H1 (cell line): Measurements from ENCODE around the gene MVK. TPM values are rescaled to one million over a fixed set of nuclear protein-coding genes. Genes with fewer than 3 reads are reported as not detected.

Source experiments
- CTCF ChIA-PET: fragments of 300-600 bp; sonication (Branson Sonifier 250); formaldehyde crosslinking; loops from one replicate; lab custom pipeline; 2021; ENCODE audit not compliant: partially characterized antibody; lab: Charles Lee
- POLR2A ChIA-PET: fragments of 300-600 bp; sonication (Branson Sonifier 250); formaldehyde crosslinking; loops from one replicate; lab custom pipeline; 2021; ENCODE audit warnings: inconsistent platforms; ENCODE audit not compliant: partially characterized antibody; lab: Charles Lee
- DNase-seq, 2 experiments: peaks; one replicate each; pipeline versions ENCODE4 v3.0.0 to v3.0.0-alpha.2; 2010 to 2022; ENCODE audit warnings: low spot score in 2 of 2, low read depth in 1 of 2, mixed read lengths in 1 of 2
- FAIRE-seq: peaks from 2 replicates; lab custom pipeline; 2011; peaks lifted over from hg19 to GRCh38; lab: Jason Lieb, UNC
- H2AFZ ChIP-seq: 2 replicates; pipeline ENCODE4 v1.8.1; 2012; ENCODE audit warnings: low read length, inconsistent platforms
- H2AK5ac ChIP-seq: 2 replicates; pipeline ENCODE4 v1.6.1; 2013; ENCODE audit warnings: low read depth, low read length
- H2BK120ac ChIP-seq: replicated peaks from 2 replicates; pipeline ENCODE3; 2013; ENCODE audit warnings: low read depth, low read length, inconsistent platforms
- H2BK12ac ChIP-seq: 2 replicates; pipeline ENCODE4 v1.6.1; 2013; ENCODE audit warnings: low read depth, low read length
- H2BK15ac ChIP-seq: 2 replicates; pipeline ENCODE4 v1.6.1; 2013; ENCODE audit warnings: low read length
- H2BK20ac ChIP-seq: 2 replicates; pipeline ENCODE4 v1.6.1; 2013; ENCODE audit warnings: low read length
- H2BK5ac ChIP-seq: 2 replicates; pipeline ENCODE4 v1.6.1; 2013; ENCODE audit warnings: low read depth, low read length
- H3K14ac ChIP-seq: 2 replicates; pipeline ENCODE4 v1.6.1; 2013; ENCODE audit warnings: inconsistent platforms; ENCODE audit not compliant: insufficient read length
- H3K18ac ChIP-seq: 2 replicates; pipeline ENCODE4 v1.6.1; 2013; ENCODE audit warnings: low read length; ENCODE audit errors: extremely low read depth
- H3K23ac ChIP-seq: 2 replicates; pipeline ENCODE4 v1.6.1; 2013; ENCODE audit warnings: inconsistent platforms; ENCODE audit not compliant: insufficient read length
- H3K23me2 ChIP-seq: 2 replicates; pipeline ENCODE4 v1.6.1; 2013; ENCODE audit warnings: low read depth, low read length
- H3K27ac ChIP-seq: 2 replicates; pipeline ENCODE4 v1.6.1; 2011; ENCODE audit warnings: low read depth, low read length, inconsistent platforms
- H3K27me3 ChIP-seq, 4 experiments: replicated peaks in 1 of 4; 1 replicate in 1 of 4; 2 replicates in 3 of 4; pipeline versions ENCODE4 v1.6.1 to v1.8.1; 2011 to 2013; ENCODE audit warnings: low read length in 3 of 4, mild to moderate bottlenecking in 3 of 4, inconsistent platforms in 2 of 4, mixed read lengths in 2 of 4, moderate library complexity in 1 of 4; ENCODE audit not compliant: control insufficient read depth in 3 of 4, insufficient read depth in 3 of 4; ENCODE audit errors: extremely low read depth in 1 of 4
- H3K36me3 ChIP-seq, 4 experiments: 2 replicates each; pipeline versions ENCODE4 v1.6.1 to v1.8.1; 2011 to 2013; ENCODE audit warnings: mild to moderate bottlenecking in 4 of 4, low read length in 3 of 4, moderate library complexity in 2 of 4, control low read depth in 1 of 4, inconsistent platforms in 1 of 4; ENCODE audit not compliant: insufficient read depth in 4 of 4, control insufficient read depth in 2 of 4
- H3K4ac ChIP-seq: replicated peaks from 2 replicates; pipeline ENCODE3; 2013; ENCODE audit warnings: low read length, low read depth, mixed read lengths, inconsistent platforms; ENCODE audit not compliant: insufficient read length
- H3K4me1 ChIP-seq, 4 experiments: replicated peaks in 1 of 4; 1 replicate in 1 of 4; 2 replicates in 3 of 4; pipeline versions ENCODE4 v1.6.1 to v1.8.1; 2011 to 2013; ENCODE audit warnings: low read length in 3 of 4, inconsistent platforms in 2 of 4, mixed read lengths in 1 of 4; ENCODE audit not compliant: insufficient read depth in 4 of 4, control insufficient read depth in 3 of 4
- H3K4me2 ChIP-seq, 2 experiments: 2 replicates each; pipeline versions ENCODE4 v1.6.1 to v1.8.1; 2011 to 2013; ENCODE audit warnings: low read depth in 2 of 2, low read length in 2 of 2, control low read depth in 1 of 2, inconsistent platforms in 1 of 2, mild to moderate bottlenecking in 1 of 2; ENCODE audit not compliant: insufficient read depth in 1 of 2
- H3K4me3 ChIP-seq, 4 experiments: fragments of 200-600, 300-600 bp in 1 of 4; sonication (generic), shearing (Covaris generic), sonication (Bioruptor Twin) in 1 of 4; 2 replicates each; pipeline versions ENCODE4 v1.5.1 to v1.8.1; 2011 to 2016; ENCODE audit warnings: low read length in 4 of 4, low read depth in 3 of 4, control low read depth in 2 of 4, inconsistent platforms in 2 of 4, mild to moderate bottlenecking in 2 of 4, mixed read lengths in 1 of 4, moderate library complexity in 1 of 4; ENCODE audit not compliant: insufficient read depth in 2 of 4; ENCODE audit errors: extremely low read depth in 1 of 4
- H3K56ac ChIP-seq: replicated peaks from 2 replicates; pipeline ENCODE3; 2013; ENCODE audit warnings: low read depth, mild to moderate bottlenecking, mixed read lengths, low read length, inconsistent platforms; ENCODE audit not compliant: insufficient read length
- H3K79me1 ChIP-seq: 2 replicates; pipeline ENCODE4 v1.6.1; 2013; ENCODE audit warnings: low read depth, low read length, control low read depth
- H3K79me2 ChIP-seq, 2 experiments: 2 replicates each; pipeline versions ENCODE4 v1.6.1 to v1.8.1; 2012 to 2013; ENCODE audit warnings: low read length in 2 of 2, mild to moderate bottlenecking in 2 of 2, inconsistent platforms in 1 of 2; ENCODE audit not compliant: insufficient read depth in 2 of 2, control insufficient read depth in 1 of 2
- H3K9ac ChIP-seq, 4 experiments: replicated peaks in 1 of 4; 1 replicate in 1 of 4; 2 replicates in 3 of 4; pipeline versions ENCODE4 v1.6.1 to v1.8.1; 2011 to 2013; ENCODE audit warnings: low read depth in 3 of 4, low read length in 3 of 4, control low read depth in 2 of 4, mild to moderate bottlenecking in 2 of 4, moderate library complexity in 2 of 4, inconsistent platforms in 1 of 4; ENCODE audit errors: extremely low read depth in 1 of 4
- H3K9me3 ChIP-seq, 2 experiments: 2 replicates each; pipeline versions ENCODE4 v1.6.1 to v1.8.1; 2012 to 2013; ENCODE audit warnings: mild to moderate bottlenecking in 2 of 2, moderate library complexity in 2 of 2, control low read depth in 1 of 2, inconsistent platforms in 1 of 2, low read depth in 1 of 2, low read length in 1 of 2, mixed read lengths in 1 of 2; ENCODE audit not compliant: insufficient read depth in 2 of 2
- H4K20me1 ChIP-seq, 2 experiments: replicated peaks in 1 of 2; 2 replicates each; pipeline versions ENCODE3 to v1.8.1; 2011 to 2013; ENCODE audit warnings: inconsistent platforms in 2 of 2, low read length in 2 of 2, mild to moderate bottlenecking in 1 of 2; ENCODE audit not compliant: insufficient read depth in 2 of 2, control insufficient read depth in 1 of 2
- H4K5ac ChIP-seq: 2 replicates; pipeline ENCODE4 v1.6.1; 2013; ENCODE audit warnings: low read length, low read depth, mixed read lengths, inconsistent platforms; ENCODE audit not compliant: insufficient read length
- H4K8ac ChIP-seq: 2 replicates; pipeline ENCODE4 v1.8.0; 2013; ENCODE audit warnings: mild to moderate bottlenecking, moderate library complexity, low read length, inconsistent platforms; ENCODE audit not compliant: insufficient read depth; ENCODE audit errors: extremely low read depth
- H4K91ac ChIP-seq: replicated peaks from 2 replicates; pipeline ENCODE3; 2013; ENCODE audit warnings: low read length, mixed read lengths, inconsistent platforms; ENCODE audit not compliant: insufficient read length
- CEBPB ChIP-seq: IDR thresholded peaks from 2 replicates; pipeline ENCODE4 v1.6.1; 2012; ENCODE audit warnings: low read depth, low read length
- CHD2 ChIP-seq: IDR thresholded peaks from 2 replicates; pipeline ENCODE4 v1.6.1; 2012; ENCODE audit warnings: low read length, improper control_type of control experiment
- EP300 ChIP-seq, 2 experiments: IDR thresholded peaks; 1 replicate in 1 of 2; 2 replicates in 1 of 2; pipeline ENCODE4 v1.6.1; 2011 to 2012; ENCODE audit warnings: low read depth in 2 of 2, low read length in 2 of 2, mild to moderate bottlenecking in 2 of 2, borderline replicate concordance in 1 of 2, inconsistent platforms in 1 of 2, moderate library complexity in 1 of 2
- FOSL1 ChIP-seq: IDR thresholded peaks from 2 replicates; pipeline ENCODE4 v1.6.1; 2011; ENCODE audit warnings: mild to moderate bottlenecking, low read depth, low read length, moderate library complexity; ENCODE audit not compliant: insufficient read depth
- KDM5A ChIP-seq: fragments of 200-600 bp; IDR thresholded peaks from 2 replicates; pipeline ENCODE4 v1.7.1; 2012; ENCODE audit warnings: mild to moderate bottlenecking, low read length, inconsistent platforms, mixed read lengths
- POLR2A ChIP-seq, 2 experiments: IDR thresholded peaks; 1 replicate in 1 of 2; 2 replicates in 1 of 2; pipeline ENCODE4 v1.6.1; 2011; ENCODE audit warnings: low read depth in 2 of 2, low read length in 2 of 2, mild to moderate bottlenecking in 2 of 2; ENCODE audit errors: control extremely low read depth in 1 of 2
- SIX5 ChIP-seq: IDR thresholded peaks from 2 replicates; pipeline ENCODE4 v1.6.1; 2011; ENCODE audit warnings: mild to moderate bottlenecking, low read depth, low read length
- SUZ12 ChIP-seq: fragments of 200-600 bp; sonication (generic); IDR thresholded peaks from 2 replicates; pipeline ENCODE4 v1.6.1; 2012; ENCODE audit warnings: mild to moderate bottlenecking, inconsistent platforms, low read length, moderate library complexity, mixed read lengths
- TBP ChIP-seq: IDR thresholded peaks from 2 replicates; pipeline ENCODE4 v1.6.1; 2011; ENCODE audit warnings: low read depth, low read length, improper control_type of control experiment
- WGBS, 2 experiments: shearing (Covaris generic) in 1 of 2; methylation state at CpG; one replicate each; pipeline versions ENCODE4 v1.1.6 to v1.1.7; 2013 to 2015; ENCODE audit warnings: low lambda C conversion rate in 2 of 2, mixed read lengths in 2 of 2, inconsistent platforms in 1 of 2, low coverage in 1 of 2, missing lambda C conversion rate in 1 of 2; ENCODE audit not compliant: insufficient replicate concordance in 2 of 2, insufficient coverage in 1 of 2, insufficient read length in 1 of 2; ENCODE audit errors: extremely low coverage in 1 of 2, missing lambda C conversion rate in 1 of 2; 5-methylcytosine and 5-hydroxymethylcytosine counted together
- polyA plus RNA-seq, 7 experiments: library from polyadenylated mRNA; depleted of rRNA in 3 of 7; stranded (reverse) in 5 of 7; unstranded in 2 of 7; fragments of >200 nt in 5 of 7; fragments of 200-250 nt in 2 of 7; gene quantifications; 1 replicate in 5 of 7; 2 replicates in 1 of 7; 4 replicates in 1 of 7; pipeline versions ENCODE4 v1.2.1 to v1.2.3, GENCODE V29; 2011 to 2013; ENCODE audit warnings: missing spikeins in 2 of 7, mixed read lengths in 2 of 7
- total RNA-seq: library from RNA; stranded (reverse); fragmentation: NEBNext Ultra II Directional; extraction: Animal tissue kit (Norgen Biotek cat#: 25700); gene quantifications from 2 replicates; pipeline ENCODE4 v1.2.1, GENCODE V29; 2021
- TF ChIP-seq, protein P1 (sequence below): IDR thresholded peaks from 2 replicates; pipeline ENCODE4 v1.6.1; 2011; ENCODE audit warnings: low read depth, mild to moderate bottlenecking, low read length; ENCODE audit not compliant: insufficient read depth
- TF ChIP-seq, protein P2 (sequence below): IDR thresholded peaks from 2 replicates; pipeline ENCODE4 v1.6.1; 2012; ENCODE audit warnings: low read length, inconsistent platforms
- TF ChIP-seq, protein P3 (sequence below): IDR thresholded peaks from 2 replicates; pipeline ENCODE4 v1.6.1; 2012; ENCODE audit warnings: inconsistent platforms

MVK gene
- total and polyA plus RNA-seq, 2 of the 8 experiments (the other 6 are each of a cell fraction or from before 2014, with no cell fraction given), result 15.7 to 20.9 TPM

DNA sequence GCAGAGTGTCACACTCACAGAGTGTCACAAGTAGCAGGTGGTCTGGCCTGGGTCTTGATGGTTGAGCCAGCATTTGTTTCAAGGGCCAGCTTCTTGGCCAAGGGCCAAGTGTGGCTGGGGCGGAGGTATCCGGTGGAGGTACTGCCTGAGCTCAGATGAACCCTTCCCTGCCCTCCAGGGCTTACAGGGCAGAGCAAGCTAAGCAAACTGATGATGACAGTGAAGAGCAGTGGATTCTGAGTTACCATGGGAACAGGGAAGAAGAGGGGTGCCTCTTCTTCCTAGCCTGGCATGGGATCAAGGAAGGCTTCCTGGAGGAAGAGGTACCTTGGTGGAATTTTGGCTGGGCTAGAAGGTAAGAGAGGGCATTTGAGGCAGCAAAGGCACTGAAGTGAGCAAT is 35.7 kb downstream of the MVK start:
- no peak overlapping the region for H3K18ac ChIP-seq
- H2BK120ac ChIP-seq, result no peak overlapping the region
- ChIA-PET CTCF (interaction anchor here (0.8 to 5.7 kb wide), 5 partner anchors 11 to 157 kb away, joined by 3 to 37 read pairs (median 4); no protein-coding TSS in a partner anchor), POLR2A (no interaction called here)
- H2AFZ ChIP-seq, result no peak overlapping the region
- no peaks in the 10 kb centered on the region for H4K20me1 ChIP-seq
- no peak overlapping the region for H4K91ac ChIP-seq
- H3K23me2 ChIP-seq, result no peaks in the 10 kb centered on the region
- H4K5ac ChIP-seq, result no peak overlapping the region
- H3K23ac ChIP-seq, result no peak overlapping the region
- no peak for DNase-seq
- no peaks in the 10 kb centered on the region for H3K36me3 ChIP-seq
- no peak overlapping the region for H2BK20ac ChIP-seq
- H3K27ac ChIP-seq, result no peak overlapping the region
- H3K4me2 ChIP-seq, result no peak overlapping the region
- H3K79me2 ChIP-seq, result no peaks in the 10 kb centered on the region
- FAIRE-seq, result no peak
- no peak overlapping the region for H2BK5ac ChIP-seq
- no peak overlapping the region for H2AK5ac ChIP-seq
- peaks cover 0 to 7% (median 1%) of the 10 kb centered on the region in 4 experiments; a peak in 5 of 7 replicates for H3K4me1 ChIP-seq
- H3K9ac ChIP-seq, result no peak overlapping the region
- WGBS, 2 experiments, result 100% methylated on average over 2 of the region's 2 CpGs; no CpG with 5 or more reads in 1 of the 2 experiments
- H2BK15ac ChIP-seq, result no peak overlapping the region
- no peaks in the 10 kb centered on the region for H3K79me1 ChIP-seq
- no peaks in the 10 kb centered on the region for H3K9me3 ChIP-seq
- H4K8ac ChIP-seq, result no peak overlapping the region
- no peak overlapping the region for H3K14ac ChIP-seq
- H3K56ac ChIP-seq, result no peak overlapping the region
- no peak overlapping the region for H3K4me3 ChIP-seq
- H3K4ac ChIP-seq, result no peak overlapping the region
- H2BK12ac ChIP-seq, result no peak overlapping the region
- 0 out of 7 replicates have a peak, but pooled peaks cover 0 to 2% (median 0%) of the 10 kb centered on the region in 4 experiments for H3K27me3 ChIP-seq
- no peak for TF ChIP-seq FOSL1
- TF ChIP-seq EP300 (IDR thresholded peaks at IDR 0.05; ENCODE audit: borderline replicate concordance in 1 of 2, low read depth in 2 of 2, low read length in 2 of 2), result no peak
- TF ChIP-seq KDM5A, result no peak
- TF ChIP-seq, protein P1, sequence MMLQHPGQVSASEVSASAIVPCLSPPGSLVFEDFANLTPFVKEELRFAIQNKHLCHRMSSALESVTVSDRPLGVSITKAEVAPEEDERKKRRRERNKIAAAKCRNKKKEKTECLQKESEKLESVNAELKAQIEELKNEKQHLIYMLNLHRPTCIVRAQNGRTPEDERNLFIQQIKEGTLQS, result no peak
- TF ChIP-seq, protein P2, sequence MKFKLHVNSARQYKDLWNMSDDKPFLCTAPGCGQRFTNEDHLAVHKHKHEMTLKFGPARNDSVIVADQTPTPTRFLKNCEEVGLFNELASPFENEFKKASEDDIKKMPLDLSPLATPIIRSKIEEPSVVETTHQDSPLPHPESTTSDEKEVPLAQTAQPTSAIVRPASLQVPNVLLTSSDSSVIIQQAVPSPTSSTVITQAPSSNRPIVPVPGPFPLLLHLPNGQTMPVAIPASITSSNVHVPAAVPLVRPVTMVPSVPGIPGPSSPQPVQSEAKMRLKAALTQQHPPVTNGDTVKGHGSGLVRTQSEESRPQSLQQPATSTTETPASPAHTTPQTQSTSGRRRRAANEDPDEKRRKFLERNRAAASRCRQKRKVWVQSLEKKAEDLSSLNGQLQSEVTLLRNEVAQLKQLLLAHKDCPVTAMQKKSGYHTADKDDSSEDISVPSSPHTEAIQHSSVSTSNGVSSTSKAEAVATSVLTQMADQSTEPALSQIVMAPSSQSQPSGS, result no peak
- no peak for TF ChIP-seq CEBPB
- TF ChIP-seq POLR2A (IDR thresholded peaks at IDR 0.05; ENCODE audit: control extremely low read depth in 1 of 2, low read depth in 2 of 2, low read length in 2 of 2), result no peak
- no peak for TF ChIP-seq SIX5
- no peak for TF ChIP-seq SUZ12
- no peak for TF ChIP-seq CHD2
- no peak for TF ChIP-seq TBP
- TF ChIP-seq, protein P3, sequence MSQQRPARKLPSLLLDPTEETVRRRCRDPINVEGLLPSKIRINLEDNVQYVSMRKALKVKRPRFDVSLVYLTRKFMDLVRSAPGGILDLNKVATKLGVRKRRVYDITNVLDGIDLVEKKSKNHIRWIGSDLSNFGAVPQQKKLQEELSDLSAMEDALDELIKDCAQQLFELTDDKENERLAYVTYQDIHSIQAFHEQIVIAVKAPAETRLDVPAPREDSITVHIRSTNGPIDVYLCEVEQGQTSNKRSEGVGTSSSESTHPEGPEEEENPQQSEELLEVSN, result no peak
